Breast epithelium (tissue), 3 donors: Measurements from ENCODE around the gene AGER.

ENCODE experiments used
- CTCF ChIP-seq, 3 donors: fragments of 450-650 bp; IDR thresholded peaks; one replicate each; pipeline ENCODE4 v1.5.1; 2016 to 2017; ENCODE audit warnings: antibody characterized with exemption in 3 of 3, mild to moderate bottlenecking in 3 of 3, moderate library complexity in 3 of 3
- POLR2AphosphoS5 ChIP-seq, 3 donors: sonication (generic); formaldehyde crosslinking; IDR thresholded peaks; one replicate each; pipeline ENCODE4 v1.6.1; 2017; ENCODE audit warnings: antibody characterized with exemption in 3 of 3

GRCh38 chr6:32176476-32177182 lies 7.4 kb downstream of the AGER start:
- TF ChIP-seq CTCF (IDR thresholded peaks at IDR 0.05) = no peak
- no peak for TF ChIP-seq POLR2AphosphoS5 (IDR thresholded peaks at IDR 0.05)
